MM.1S (cell line): Measurements from ENCODE around the gene BOK.

Experiments used
- DNase-seq: peaks from one replicate; pipeline ENCODE4 v3.0.0-alpha.2; 2015
- H2AFZ ChIP-seq: fragments of 300-600 bp; sonication (generic); 2 replicates; pipeline ENCODE4 v1.6.0; 2016; ENCODE audit warnings: antibody characterized with exemption, low read length
- H3F3A ChIP-seq: fragments of 300-600 bp; sonication (generic); 2 replicates; pipeline ENCODE4 v1.6.1; 2016; ENCODE audit warnings: mild to moderate bottlenecking, antibody characterized with exemption, low read length, moderate library complexity, mixed read lengths; ENCODE audit not compliant: insufficient read depth
- H3K27ac ChIP-seq: fragments of 300-600 bp; sonication (generic); 2 replicates; pipeline ENCODE4 v1.5.1; 2016; ENCODE audit warnings: mild to moderate bottlenecking, low read length
- H3K27me3 ChIP-seq: fragments of 300-600 bp; sonication (generic); replicated peaks from 2 replicates; pipeline ENCODE4 v1.6.0; 2016; ENCODE audit warnings: low read length; ENCODE audit not compliant: insufficient read depth
- H3K36me3 ChIP-seq: fragments of 300-600 bp; sonication (generic); replicated peaks from 2 replicates; pipeline ENCODE4 v1.6.1; 2016; ENCODE audit warnings: mild to moderate bottlenecking, low read length, mixed read lengths; ENCODE audit not compliant: insufficient read depth
- H3K4me1 ChIP-seq: fragments of 300-600 bp; sonication (generic); 2 replicates; pipeline ENCODE4 v1.6.1; 2016; ENCODE audit warnings: low read length, mixed read lengths
- H3K4me2 ChIP-seq: fragments of 300-600 bp; sonication (generic); 2 replicates; pipeline ENCODE4 v1.6.0; 2016; ENCODE audit warnings: low read depth, low read length
- H3K4me3 ChIP-seq: fragments of 300-600 bp; sonication (generic); 2 replicates; pipeline ENCODE4 v1.5.1; 2016; ENCODE audit warnings: low read length, mixed read lengths
- H3K79me2 ChIP-seq: fragments of 300-600 bp; sonication (generic); 2 replicates; pipeline ENCODE4 v1.6.1; 2016; ENCODE audit warnings: mixed run types, low read length, mixed read lengths
- H3K9ac ChIP-seq: fragments of 300-600 bp; sonication (generic); 2 replicates; pipeline ENCODE4 v1.6.1; 2016; ENCODE audit warnings: low read length, mixed read lengths
- H3K9me2 ChIP-seq: fragments of 300-600 bp; sonication (generic); replicated peaks from 2 replicates; pipeline ENCODE4 v1.6.1; 2016; ENCODE audit warnings: mild to moderate bottlenecking, low read length, mixed read lengths; ENCODE audit not compliant: insufficient read depth
- H3K9me3 ChIP-seq: fragments of 300-600 bp; sonication (generic); replicated peaks from 2 replicates; pipeline ENCODE4 v1.6.1; 2016; ENCODE audit warnings: mild to moderate bottlenecking, low read length, mixed read lengths; ENCODE audit not compliant: insufficient read depth
- H4K20me1 ChIP-seq: fragments of 300-600 bp; sonication (generic); 2 replicates; pipeline ENCODE4 v1.6.1; 2016; ENCODE audit warnings: mild to moderate bottlenecking, low read length, moderate library complexity, mixed read lengths; ENCODE audit not compliant: insufficient read depth
- EZH2 ChIP-seq: fragments of 300-600 bp; sonication (generic); optimal IDR thresholded peaks from 2 replicates; pipeline ENCODE3; 2017; ENCODE audit warnings: low read depth, mild to moderate bottlenecking, antibody characterized with exemption, low read length, mixed read lengths
- EZH2phosphoT487 ChIP-seq: fragments of 300-600 bp; sonication (generic); IDR thresholded peaks from 2 replicates; pipeline ENCODE4 v1.6.1; 2018; ENCODE audit warnings: antibody characterized with exemption, low read length
- TF ChIP-seq, protein P1 (sequence below): fragments of 300-600 bp; sonication (generic); IDR thresholded peaks from 2 replicates; pipeline ENCODE4 v1.5.1; 2016; ENCODE audit warnings: antibody characterized with exemption, low read length, mixed read lengths

Gene BOK

DNA sequence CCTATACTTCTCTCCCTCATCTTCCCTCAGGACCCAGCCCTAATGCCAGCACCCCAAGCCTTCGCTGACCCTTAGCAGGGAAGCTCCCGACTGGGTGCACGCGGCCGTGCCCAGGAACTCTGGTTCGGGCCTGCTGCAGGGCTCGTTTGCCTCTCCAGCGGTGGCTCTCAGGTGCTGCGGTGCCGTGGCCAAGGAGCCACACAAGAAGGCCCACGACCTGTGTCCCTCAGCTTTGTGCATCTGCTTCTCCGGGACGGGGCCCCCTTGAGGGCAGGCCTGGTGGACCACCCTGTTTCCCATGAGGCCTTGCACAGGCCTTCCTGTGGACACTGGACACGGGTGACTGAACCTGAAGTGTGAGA, 17.7 kb downstream of the BOK start:
- H3K36me3 ChIP-seq, result no peaks in the 10 kb centered on the region
- no peaks in the 10 kb centered on the region for H3K79me2 ChIP-seq
- no peaks in the 10 kb centered on the region for H4K20me1 ChIP-seq
- no peak overlapping the region for H3K4me2 ChIP-seq
- H3K9me3 ChIP-seq, result no peaks in the 10 kb centered on the region
- H3K9me2 ChIP-seq, result no peaks in the 10 kb centered on the region
- H3K4me1 ChIP-seq, result no peaks in the 10 kb centered on the region
- TF ChIP-seq EZH2 (no peak), EZH2phosphoT487 (no peak)
- TF ChIP-seq, protein P1, sequence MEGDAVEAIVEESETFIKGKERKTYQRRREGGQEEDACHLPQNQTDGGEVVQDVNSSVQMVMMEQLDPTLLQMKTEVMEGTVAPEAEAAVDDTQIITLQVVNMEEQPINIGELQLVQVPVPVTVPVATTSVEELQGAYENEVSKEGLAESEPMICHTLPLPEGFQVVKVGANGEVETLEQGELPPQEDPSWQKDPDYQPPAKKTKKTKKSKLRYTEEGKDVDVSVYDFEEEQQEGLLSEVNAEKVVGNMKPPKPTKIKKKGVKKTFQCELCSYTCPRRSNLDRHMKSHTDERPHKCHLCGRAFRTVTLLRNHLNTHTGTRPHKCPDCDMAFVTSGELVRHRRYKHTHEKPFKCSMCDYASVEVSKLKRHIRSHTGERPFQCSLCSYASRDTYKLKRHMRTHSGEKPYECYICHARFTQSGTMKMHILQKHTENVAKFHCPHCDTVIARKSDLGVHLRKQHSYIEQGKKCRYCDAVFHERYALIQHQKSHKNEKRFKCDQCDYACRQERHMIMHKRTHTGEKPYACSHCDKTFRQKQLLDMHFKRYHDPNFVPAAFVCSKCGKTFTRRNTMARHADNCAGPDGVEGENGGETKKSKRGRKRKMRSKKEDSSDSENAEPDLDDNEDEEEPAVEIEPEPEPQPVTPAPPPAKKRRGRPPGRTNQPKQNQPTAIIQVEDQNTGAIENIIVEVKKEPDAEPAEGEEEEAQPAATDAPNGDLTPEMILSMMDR, result no peak
- H3K4me3 ChIP-seq, result no peak overlapping the region
- no peak overlapping the region for H3K27ac ChIP-seq
- no peaks in the 10 kb centered on the region for H3F3A ChIP-seq
- no peaks in the 10 kb centered on the region for H3K27me3 ChIP-seq
- no peak overlapping the region for H3K9ac ChIP-seq
- H2AFZ ChIP-seq, result no peak overlapping the region
- no peak for DNase-seq

GRCh38 chr2:241577413-241578122, 19.0 kb downstream of the BOK start:
- no peak for TF ChIP-seq EZH2phosphoT487
- TF ChIP-seq, protein P1, result no peak
- TF ChIP-seq EZH2, result no peak
- H3K9ac ChIP-seq, result no peak overlapping the region
- H3K4me3 ChIP-seq, result no peak overlapping the region
- no peaks in the 10 kb centered on the region for H4K20me1 ChIP-seq
- H3F3A ChIP-seq, result no peaks in the 10 kb centered on the region
- no peak overlapping the region for H3K27ac ChIP-seq
- no peaks in the 10 kb centered on the region for H3K27me3 ChIP-seq
- H3K4me1 ChIP-seq, result no peaks in the 10 kb centered on the region
- H3K9me2 ChIP-seq, result no peaks in the 10 kb centered on the region
- H3K79me2 ChIP-seq, result no peaks in the 10 kb centered on the region
- H3K9me3 ChIP-seq, result no peaks in the 10 kb centered on the region
- no peaks in the 10 kb centered on the region for H3K36me3 ChIP-seq
- DNase-seq, result no peak
- H2AFZ ChIP-seq, result no peak overlapping the region
- no peak overlapping the region for H3K4me2 ChIP-seq

DNA sequence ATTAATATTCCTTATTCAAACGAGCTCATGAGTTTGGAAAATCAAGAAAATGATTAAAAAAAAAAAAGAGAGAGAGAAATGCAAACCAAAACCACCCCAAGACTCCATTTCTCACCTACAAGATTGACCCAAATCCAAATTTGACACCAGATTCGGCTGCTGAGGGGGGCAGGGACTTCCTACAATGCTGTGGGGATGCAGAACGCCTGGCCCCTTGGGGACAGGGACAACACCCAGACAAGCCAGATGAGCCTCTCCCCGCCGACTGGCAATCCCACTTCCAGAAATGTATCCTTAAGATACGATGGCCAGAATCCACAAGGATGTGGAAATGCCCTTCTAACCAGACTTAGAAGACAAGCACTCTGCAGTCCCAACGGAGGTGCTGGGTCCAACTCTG, 20.7 kb downstream of the BOK start:
- no peak overlapping the region for H3K27ac ChIP-seq
- DNase-seq, result no peak

More for the DNA sequence above, 20.7 kb downstream of the BOK start:
- Histone ChIP-seq H3K4me3 (no peak overlapping the region), H3K36me3 (no peaks in the 10 kb centered on the region), H3K4me2 (no peak overlapping the region), H3K4me1 (no peaks in the 10 kb centered on the region), H3K9ac (no peak overlapping the region), H4K20me1 (no peaks in the 10 kb centered on the region), H3K79me2 (no peaks in the 10 kb centered on the region), H2AFZ (no peak overlapping the region), H3K27me3 (no peaks in the 10 kb centered on the region), H3K9me2 (no peaks in the 10 kb centered on the region), H3K9me3 (no peaks in the 10 kb centered on the region), H3F3A (no peaks in the 10 kb centered on the region)
- TF ChIP-seq EZH2phosphoT487 (no peak), EZH2 (no peak)
- TF ChIP-seq, protein P1, result no peak
